K562 treated with DMSO at 1 percent for 24 hours (cell line): ENCODE data around the gene C3orf22. TPM values are rescaled to one million over a fixed set of nuclear protein-coding genes. Genes with fewer than 3 reads are reported as not detected.

ENCODE experiments used
- total RNA-seq: library from RNA; unstranded; fragments of 300-600 nt; gene quantifications from 2 replicates; pipeline ENCODE4 v1.2.3, GENCODE V29; 2022; ENCODE audit warnings: low read depth; ENCODE audit not compliant: insufficient read depth

The C3orf22 gene, protein sequence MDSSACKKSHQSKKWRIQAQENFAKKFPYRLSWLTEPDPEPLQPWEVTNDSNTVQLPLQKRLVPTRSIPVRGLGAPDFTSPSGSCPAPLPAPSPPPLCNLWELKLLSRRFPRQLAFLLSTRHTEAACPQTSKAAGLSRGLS
- total RNA-seq: not detected in 2 replicates

DNA sequence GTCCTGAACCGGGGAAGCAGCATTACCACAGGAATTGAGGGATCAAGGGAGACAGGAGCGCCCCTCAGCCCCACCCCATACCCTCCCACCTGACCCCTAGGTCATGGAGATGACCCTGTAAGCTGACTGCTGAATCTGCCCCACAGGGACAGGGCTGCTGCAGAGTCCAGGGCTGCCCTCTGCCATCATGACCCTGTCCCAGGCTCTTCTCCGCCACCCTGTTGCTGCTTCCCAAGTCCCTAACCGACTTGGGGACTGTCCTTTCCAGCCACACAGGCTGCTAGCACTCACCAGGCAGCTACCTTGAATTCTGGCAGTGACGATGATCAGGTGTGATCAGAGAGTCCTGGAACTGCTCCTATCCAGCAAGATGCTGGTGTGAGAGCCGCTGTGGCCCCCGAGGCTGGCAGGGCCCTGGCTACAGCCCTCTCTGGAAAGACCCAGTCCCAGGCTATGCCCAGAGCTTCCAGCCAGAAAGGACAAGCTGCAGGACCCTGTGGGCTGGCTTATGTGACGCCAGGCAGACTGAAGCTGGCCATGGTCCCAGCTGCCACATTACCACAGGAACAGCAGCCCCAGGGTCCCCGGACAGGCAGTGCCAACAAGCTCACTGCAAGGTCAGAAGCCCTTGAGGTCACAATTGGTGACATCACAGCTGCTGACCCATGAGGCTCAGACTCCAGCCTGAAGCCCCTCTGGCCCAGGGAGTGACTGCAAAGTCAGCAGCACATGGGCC, at the start of gene C3orf22:
C3orf22 (minus strand) TSS at position 597 of the 736 bp plus-strand sequence. CDS start 5,542 bp downstream, outside the sequence.

DNA sequence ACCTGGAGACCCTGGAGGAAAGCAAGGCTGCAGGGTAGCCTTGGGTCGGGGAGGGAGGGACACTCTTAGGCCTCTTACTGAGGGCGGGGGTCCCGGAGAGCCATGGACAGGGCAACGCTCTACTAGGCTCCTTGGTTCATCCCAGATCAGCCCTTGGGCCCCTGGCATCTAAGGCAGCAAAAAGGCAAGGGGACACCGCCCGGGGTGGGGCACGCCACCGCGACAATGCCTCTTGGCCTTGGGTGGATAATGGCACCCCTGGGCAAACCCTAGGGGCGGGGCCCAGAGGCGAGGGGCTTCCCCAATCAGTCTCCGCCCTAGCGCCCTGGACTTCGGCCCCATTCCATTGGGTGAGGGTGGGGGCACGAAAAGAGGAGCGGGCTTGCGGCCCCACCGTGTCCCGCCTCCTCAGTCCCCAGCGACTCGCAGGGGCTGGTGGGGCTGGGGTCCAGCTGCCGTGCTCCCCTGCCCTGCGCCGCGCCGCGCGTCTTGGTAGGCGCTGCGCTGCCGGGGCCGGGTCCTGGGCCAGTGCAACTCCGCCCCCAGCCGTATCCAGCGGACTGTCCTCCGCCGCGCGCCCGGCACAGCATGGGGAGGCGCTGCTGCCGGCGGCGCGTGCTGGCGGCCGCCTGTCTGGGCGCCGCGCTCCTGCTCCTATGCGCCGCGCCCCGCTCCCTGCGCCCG, 34.8 kb downstream of the C3orf22 start, which contains the start of gene CHST13:
CHST13 (plus strand) TSS at position 411 of the 684 bp plus-strand sequence; CDS start at position 589, 178 bp downstream.

DNA sequence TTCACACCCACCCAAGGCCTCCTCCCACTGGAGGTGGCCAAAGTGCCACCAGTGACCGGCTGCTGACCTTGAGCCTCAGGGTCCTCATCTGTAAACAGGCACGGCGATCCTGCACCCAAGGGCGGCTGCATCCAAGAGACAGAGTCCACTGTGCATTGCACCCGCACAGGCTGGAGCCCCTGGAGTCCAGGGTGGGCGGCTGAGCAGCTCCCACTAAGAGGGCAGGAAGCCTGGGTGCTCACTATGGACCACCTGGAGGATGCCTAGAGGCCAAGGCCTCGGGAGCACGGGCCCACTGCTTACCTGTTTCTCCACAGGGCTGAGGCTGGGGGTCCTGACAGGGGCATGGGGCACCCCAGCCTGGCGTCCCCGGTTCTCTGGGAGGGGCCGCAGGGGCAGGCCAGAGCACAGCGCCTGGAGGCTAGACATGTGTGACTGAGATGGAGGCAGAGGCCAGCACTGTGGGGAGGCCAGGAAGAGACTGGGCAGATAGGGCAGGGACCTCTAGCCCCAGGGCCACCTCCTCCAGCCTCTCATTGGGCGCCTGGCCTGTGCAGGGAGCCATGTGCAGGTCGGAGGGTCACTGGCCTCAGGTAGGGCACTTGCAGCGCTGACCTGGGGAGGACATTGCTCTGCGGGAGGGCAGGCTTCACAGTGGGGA, 41.3 kb downstream of the C3orf22 start, which contains the start of gene UROC1:
UROC1 (minus strand) TSS at position 483 of the 661 bp plus-strand sequence; CDS start at position 429, 54 bp downstream.

Other genes starting within 250 kb of the C3orf22 start
- gene KLF15, start 201.5 kb downstream of the C3orf22 start, total RNA-seq: 0.23 and 0.29 TPM in 2 replicates
- not detected in 2 replicates for gene CFAP100, start 164.0 kb downstream of the C3orf22 start, total RNA-seq
- 23.3 and 23.6 TPM in 2 replicates for gene ZXDC, start 83.0 kb downstream of the C3orf22 start, total RNA-seq
- gene UROC1, start 41.2 kb downstream of the C3orf22 start, total RNA-seq: not detected in 2 replicates
- 0.86 TPM in 1 of 2 replicates, not detected in the other for gene CHST13, start 34.8 kb downstream of the C3orf22 start, total RNA-seq
- gene TXNRD3, start 96.2 kb upstream of the C3orf22 start, total RNA-seq: 2.0 and 3.9 TPM in 2 replicates
- gene CHCHD6, start 145.3 kb upstream of the C3orf22 start, total RNA-seq: 154 and 200 TPM in 2 replicates